HTR-8/SVneo (cell line): ENCODE measurements around the gene PPARA.
A peak's percentile ranks its signal among the peaks of the same experiment; 100 is the strongest.
"Not testable (repeated sequence)": the region's sequence is repeated elsewhere in the genome, so short reads cannot be mapped to it uniquely, and the experiment has no call there.

Experiments used
- DNase-seq: peaks from one replicate; pipeline ENCODE4 v3.0.0; 2011; ENCODE audit warnings: low spot score, mixed read lengths; ENCODE audit not compliant: insufficient read length
- FAIRE-seq: peaks from 2 replicates; lab custom pipeline; 2011; peaks lifted over from hg19 to GRCh38; lab: Jason Lieb, UNC

Gene PPARA

GRCh38 chr22:46198274-46198673, 47.9 kb downstream of the PPARA start:
- no peak for DNase-seq
- FAIRE-seq: no peak

- DNase-seq, FAIRE-seq: not testable (repeated sequence)
Observed at GRCh38 chr22:46198806-46199205, 48.5 kb downstream of the PPARA start.

- DNase-seq (no peak), FAIRE-seq (no peak)
Observed at GRCh38 chr22:46201059-46201757, 50.9 kb downstream of the PPARA start.

- no peak for DNase-seq
- FAIRE-seq: no peak
Observed at GRCh38 chr22:46202897-46203600, 52.7 kb downstream of the PPARA start.

- DNase-seq: no peak
- FAIRE-seq: no peak
Observed at GRCh38 chr22:46203601-46203980, 53.3 kb downstream of the PPARA start.

GRCh38 chr22:46209262-46209661, 58.9 kb downstream of the PPARA start:
- DNase-seq: no peak
- no peak for FAIRE-seq

- DNase-seq: no peak
- FAIRE-seq: no peak
Observed at GRCh38 chr22:46212195-46212594, 61.9 kb downstream of the PPARA start.

- DNase-seq (no peak), FAIRE-seq (no peak)
Observed at GRCh38 chr22:46213052-46213451, 62.7 kb downstream of the PPARA start.

- FAIRE-seq (no peak), DNase-seq (no peak)
Observed at GRCh38 chr22:46214149-46214548, 63.8 kb downstream of the PPARA start.

GRCh38 chr22:46214616-46215015, 64.3 kb downstream of the PPARA start:
- no peak for FAIRE-seq
- no peak for DNase-seq

GRCh38 chr22:46219636-46220035, 69.3 kb downstream of the PPARA start:
- DNase-seq (no peak), FAIRE-seq (no peak)

GRCh38 chr22:46220921-46221320, 70.6 kb downstream of the PPARA start:
- DNase-seq: no peak
- FAIRE-seq: no peak

- FAIRE-seq: no peak
- DNase-seq: no peak
Observed at GRCh38 chr22:46224044-46224897, 73.9 kb downstream of the PPARA start.

- DNase-seq (no peak), FAIRE-seq (no peak)
Observed at GRCh38 chr22:46224898-46225290, 74.6 kb downstream of the PPARA start.

GRCh38 chr22:46225631-46226030, 75.3 kb downstream of the PPARA start:
- DNase-seq: no peak
- peak; percentile 95 for FAIRE-seq

GRCh38 chr22:46226577-46226976, 76.3 kb downstream of the PPARA start:
- no peak for DNase-seq
- no peak for FAIRE-seq

GRCh38 chr22:46229701-46230100, 79.4 kb downstream of the PPARA start:
- no peak for FAIRE-seq
- DNase-seq: no peak

- no peak for DNase-seq
- FAIRE-seq: no peak
Observed at GRCh38 chr22:46230262-46230901, 80.1 kb downstream of the PPARA start.

- FAIRE-seq: peak; percentile 31
- DNase-seq: no peak
Observed at GRCh38 chr22:46233231-46233630, 82.9 kb downstream of the PPARA start.

- DNase-seq (no peak), FAIRE-seq (no peak)
Observed at GRCh38 chr22:46234969-46235368, 84.6 kb downstream of the PPARA start.
